ENCODE data around the gene VGLL3.

Gene VGLL3

DNA sequence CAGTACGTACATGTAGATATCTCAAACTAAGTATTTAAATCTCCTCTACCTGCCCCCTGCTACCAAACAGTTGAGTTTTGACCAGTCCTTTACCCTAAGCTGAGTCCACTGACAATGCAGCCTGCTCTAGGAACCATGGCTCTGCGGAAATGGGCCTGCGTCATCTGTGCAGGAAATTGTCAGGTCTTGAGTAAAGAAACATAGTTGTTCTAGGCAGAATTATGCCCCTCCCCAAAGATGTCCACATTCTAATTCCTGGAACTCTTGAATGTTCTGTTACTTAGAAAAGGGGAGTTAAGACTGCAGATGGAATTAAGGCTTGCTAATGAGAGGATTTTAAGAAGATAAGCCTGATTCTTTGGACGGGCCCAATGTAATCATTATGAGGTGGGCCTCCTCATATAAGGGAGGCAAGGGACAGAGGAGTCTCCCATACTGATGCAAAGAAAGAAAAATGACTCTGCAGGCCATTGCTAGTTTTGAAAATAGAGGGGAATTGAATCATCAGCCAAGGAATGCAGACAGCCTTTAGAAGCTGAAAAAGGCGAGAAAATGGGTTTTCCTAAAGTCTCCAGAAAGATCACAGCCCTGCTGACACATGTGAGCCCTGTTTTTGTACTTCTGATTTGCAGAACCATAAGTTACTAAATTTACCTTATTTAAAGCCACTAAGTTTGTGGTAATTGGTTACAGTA is 5.5 kb upstream of the VGLL3 start:
- TF ChIP-seq, protein P1, sequence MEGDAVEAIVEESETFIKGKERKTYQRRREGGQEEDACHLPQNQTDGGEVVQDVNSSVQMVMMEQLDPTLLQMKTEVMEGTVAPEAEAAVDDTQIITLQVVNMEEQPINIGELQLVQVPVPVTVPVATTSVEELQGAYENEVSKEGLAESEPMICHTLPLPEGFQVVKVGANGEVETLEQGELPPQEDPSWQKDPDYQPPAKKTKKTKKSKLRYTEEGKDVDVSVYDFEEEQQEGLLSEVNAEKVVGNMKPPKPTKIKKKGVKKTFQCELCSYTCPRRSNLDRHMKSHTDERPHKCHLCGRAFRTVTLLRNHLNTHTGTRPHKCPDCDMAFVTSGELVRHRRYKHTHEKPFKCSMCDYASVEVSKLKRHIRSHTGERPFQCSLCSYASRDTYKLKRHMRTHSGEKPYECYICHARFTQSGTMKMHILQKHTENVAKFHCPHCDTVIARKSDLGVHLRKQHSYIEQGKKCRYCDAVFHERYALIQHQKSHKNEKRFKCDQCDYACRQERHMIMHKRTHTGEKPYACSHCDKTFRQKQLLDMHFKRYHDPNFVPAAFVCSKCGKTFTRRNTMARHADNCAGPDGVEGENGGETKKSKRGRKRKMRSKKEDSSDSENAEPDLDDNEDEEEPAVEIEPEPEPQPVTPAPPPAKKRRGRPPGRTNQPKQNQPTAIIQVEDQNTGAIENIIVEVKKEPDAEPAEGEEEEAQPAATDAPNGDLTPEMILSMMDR (IDR thresholded peaks at IDR 0.05; ENCODE audit: borderline replicate concordance, insufficient read depth, low read depth, low read length): no peak
- no peak overlapping the region for H3K4me3 ChIP-seq (ENCODE audit: low read depth, low read length)

DNA sequence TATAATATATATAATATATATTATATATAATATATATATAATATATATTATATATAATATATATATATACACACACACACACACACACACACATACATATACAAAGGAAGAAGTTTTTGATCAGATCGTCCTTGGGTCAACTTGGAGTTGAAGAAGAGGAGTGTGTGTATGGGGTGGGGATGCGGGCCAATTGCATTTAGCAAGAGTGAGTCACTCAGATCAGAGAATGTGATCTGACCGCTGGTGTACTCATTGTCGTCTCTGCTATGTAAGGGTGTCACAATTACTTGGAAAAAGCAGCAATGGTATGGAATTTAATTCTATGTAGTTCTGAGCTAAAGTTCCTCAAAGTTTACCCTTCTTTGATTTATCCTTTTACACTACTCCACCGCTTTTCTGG is 4.6 kb upstream of the VGLL3 start:
- TF ChIP-seq, protein P1 (IDR thresholded peaks at IDR 0.05; ENCODE audit: borderline replicate concordance, insufficient read depth, low read depth, low read length): no peak
- no peak overlapping the region for H3K4me3 ChIP-seq (ENCODE audit: low read depth, low read length)

- no peak overlapping the region for H3K4me3 ChIP-seq (ENCODE audit: low read depth, low read length)
- TF ChIP-seq, protein P1 (IDR thresholded peaks at IDR 0.05; ENCODE audit: borderline replicate concordance, insufficient read depth, low read depth, low read length): no peak
These were observed 2.8 kb upstream of the VGLL3 start for GRCh38 chr3:86993704-86994103.

GRCh38 chr3:86991840-86992435 is 989 bp upstream of the VGLL3 start:
- TF ChIP-seq, protein P1 (IDR thresholded peaks at IDR 0.05; ENCODE audit: borderline replicate concordance, insufficient read depth, low read depth, low read length): no peak
- no peak overlapping the region for H3K4me3 ChIP-seq (ENCODE audit: low read depth, low read length)

DNA sequence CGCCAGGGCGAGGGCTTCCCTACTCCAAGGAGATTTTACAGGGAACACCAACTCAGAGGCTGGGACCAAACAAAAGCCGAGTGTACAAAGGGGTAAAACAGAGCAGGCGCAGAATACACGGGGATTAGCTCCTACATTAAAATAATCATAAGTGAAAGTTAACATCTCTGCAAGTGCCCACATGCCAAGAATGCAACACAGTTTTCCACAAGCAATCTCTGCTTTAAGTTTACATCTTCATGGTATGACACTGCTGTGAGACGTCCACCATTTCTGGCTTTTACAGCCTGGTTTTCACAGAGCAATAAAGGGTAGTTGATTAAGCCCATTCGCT is 500 bp upstream of the VGLL3 start:
- H3K4me3 ChIP-seq (ENCODE audit: low read depth, low read length): no peak overlapping the region
- TF ChIP-seq, protein P1 (IDR thresholded peaks at IDR 0.05; ENCODE audit: borderline replicate concordance, insufficient read depth, low read depth, low read length): no peak

GRCh38 chr3:86990012-86990733 is 776 bp downstream of the VGLL3 start:
- TF ChIP-seq, protein P1 (IDR thresholded peaks at IDR 0.05; ENCODE audit: borderline replicate concordance, insufficient read depth, low read depth, low read length): no peak
- H3K4me3 ChIP-seq (ENCODE audit: low read depth, low read length): no peak overlapping the region

Measured in GM12875 (cell line).